GM19240 (cell line): ENCODE measurements around the gene NRXN3.

Experiments used
- DNase-seq: peaks from one replicate; pipeline ENCODE4 v3.0.0; 2011; ENCODE audit warnings: low spot score; ENCODE audit not compliant: insufficient read length

The NRXN3 gene

DNA sequence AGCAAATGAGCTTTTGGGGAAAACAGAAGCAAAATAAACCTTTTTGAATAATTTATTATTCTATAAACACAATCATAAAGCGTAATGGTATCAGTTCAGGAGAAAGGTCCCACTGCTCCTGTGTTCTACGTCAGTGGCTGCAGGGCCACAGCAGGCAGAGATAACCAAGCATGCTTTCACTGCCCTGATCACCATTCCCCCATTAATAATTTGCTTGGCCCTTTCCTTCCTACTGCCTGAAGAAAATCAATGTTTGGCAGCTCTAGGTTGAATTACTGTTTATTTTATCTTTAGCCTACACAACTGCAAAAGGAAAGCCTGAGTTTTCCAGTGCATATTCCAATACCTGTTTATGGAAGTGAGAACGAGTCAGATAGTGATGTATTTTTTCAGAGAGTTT is 1671.3 kb downstream of the NRXN3 start:
- DNase-seq: no peak

DNA sequence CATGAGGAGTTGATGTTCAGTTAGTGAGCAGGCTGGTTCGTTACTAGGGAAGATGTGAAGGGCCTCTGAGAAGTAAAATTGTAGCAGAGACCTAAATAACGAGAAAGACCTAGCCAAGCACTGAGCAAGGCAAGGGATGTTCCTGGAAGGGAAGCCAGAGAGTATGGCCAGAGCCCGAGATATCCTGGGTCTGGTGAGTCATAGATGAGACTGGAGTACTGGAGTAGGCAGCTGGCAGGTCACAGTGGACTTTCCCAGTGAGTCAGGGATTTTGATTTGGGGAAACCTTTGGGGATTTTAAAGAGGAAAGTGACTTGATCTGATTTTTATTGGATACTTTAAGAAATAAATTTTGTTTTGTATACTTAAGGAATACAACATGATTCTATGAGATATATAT is 1672.1 kb downstream of the NRXN3 start:
- DNase-seq: no peak

DNA sequence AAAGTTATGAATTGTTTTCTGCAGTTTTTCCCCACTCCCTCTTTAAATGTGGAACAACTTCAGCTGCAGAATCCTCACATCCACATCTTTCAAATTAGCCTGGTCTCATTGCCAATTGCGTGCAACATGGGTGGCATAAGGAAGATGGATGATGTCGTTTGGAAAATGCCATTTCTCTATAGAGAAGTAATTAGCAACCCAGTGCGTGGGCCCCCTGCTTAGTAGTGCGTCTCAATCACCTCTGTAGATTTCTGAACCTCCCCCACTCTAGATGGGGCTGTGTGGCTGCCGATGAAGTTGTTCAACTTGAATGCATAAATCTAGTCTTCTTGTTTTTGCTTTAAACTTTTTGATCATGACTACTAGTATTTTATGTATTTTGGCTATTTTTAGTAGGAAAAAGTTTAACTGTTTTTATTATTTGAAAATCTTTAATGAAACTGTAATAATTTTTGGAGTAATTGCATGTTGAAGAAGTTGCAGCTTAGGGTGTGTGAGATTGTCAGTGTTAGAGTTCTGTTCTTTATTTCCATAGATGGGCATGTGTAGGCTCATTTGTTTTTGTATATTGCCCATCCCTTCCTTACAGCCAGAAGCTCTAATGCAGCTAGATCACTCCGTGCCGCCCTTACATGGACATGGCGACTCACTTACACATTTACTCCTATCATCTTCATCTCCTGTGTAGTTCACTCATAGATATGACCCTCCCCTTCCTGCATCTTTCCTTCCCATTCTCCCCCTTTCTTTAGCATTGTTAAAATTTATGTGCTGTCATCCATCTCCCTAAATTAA is 1683.0 kb downstream of the NRXN3 start:
- DNase-seq: no peak

DNA sequence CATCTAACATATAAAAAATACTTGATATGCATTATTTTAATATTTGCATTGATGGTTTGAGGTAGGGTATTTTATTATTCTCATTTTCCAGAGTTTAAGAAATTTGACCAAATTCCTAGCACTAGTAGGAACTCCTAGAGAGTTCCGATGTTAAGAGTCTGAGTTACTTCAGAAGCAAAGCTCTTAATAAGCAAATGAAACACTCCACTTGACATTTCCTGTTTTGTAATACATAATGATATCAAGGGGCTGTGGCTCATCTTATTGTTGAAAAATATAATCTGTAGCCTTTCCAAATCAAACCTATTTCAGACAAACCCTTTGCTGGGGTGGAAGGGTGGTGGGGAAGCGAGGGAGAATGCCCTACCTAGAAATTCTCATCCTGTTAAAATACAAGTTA is 1685.6 kb downstream of the NRXN3 start:
- no peak for DNase-seq

DNA sequence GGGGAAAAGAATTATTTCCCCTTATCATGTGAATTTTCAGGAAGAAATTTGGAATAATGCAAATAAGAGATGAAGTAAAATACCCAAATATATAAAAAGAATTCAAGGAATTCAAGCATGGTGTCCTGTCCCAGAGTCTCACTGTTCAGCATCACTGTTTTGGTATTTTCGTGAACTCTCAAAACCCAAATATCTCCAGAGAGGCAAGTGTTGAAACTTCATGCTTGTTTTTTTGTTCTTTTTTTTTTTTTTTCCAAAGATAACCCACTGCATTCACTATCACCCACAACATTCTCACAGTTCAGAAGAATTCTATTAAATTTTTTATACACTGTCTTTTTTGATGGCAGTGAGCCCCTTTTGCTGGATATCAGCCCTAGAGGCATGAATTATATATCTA is 1686.2 kb downstream of the NRXN3 start:
- DNase-seq: no peak

DNA sequence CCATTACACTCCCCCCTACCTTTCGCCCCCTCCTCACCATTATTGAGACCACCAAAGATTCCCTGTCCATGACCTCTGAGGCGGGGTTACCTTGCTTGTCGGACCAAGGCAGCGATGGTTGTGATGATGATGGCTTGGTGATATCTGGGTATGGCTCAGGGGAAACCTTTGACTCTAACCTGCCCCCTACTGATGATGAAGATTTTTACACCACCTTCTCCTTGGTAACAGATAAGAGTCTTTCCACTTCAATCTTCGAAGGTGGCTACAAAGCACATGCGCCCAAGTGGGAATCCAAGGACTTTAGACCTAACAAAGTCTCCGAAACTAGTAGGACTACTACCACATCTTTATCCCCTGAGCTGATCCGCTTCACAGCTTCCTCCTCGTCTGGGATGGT is 1690.9 kb downstream of the NRXN3 start:
- DNase-seq: no peak

DNA sequence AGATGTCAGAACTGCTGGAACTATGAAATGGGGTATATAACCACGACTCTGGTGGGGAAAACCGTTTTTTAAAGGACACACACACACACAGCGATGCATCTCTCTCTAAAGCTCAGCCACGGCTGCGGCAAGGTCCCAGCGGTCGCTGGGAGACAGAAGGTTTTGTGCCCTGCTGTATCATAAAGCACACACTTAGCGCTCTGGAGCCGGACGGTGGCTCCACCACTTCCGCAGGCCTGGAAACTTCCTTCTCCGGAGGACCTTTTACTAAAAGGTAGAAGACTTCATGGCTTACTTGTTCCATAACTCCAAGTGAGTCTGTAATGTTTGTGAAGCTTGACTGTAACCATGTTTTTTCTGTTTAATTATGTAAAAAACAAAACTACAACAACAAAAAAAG is 1691.9 kb downstream of the NRXN3 start:
- no peak for DNase-seq

DNA sequence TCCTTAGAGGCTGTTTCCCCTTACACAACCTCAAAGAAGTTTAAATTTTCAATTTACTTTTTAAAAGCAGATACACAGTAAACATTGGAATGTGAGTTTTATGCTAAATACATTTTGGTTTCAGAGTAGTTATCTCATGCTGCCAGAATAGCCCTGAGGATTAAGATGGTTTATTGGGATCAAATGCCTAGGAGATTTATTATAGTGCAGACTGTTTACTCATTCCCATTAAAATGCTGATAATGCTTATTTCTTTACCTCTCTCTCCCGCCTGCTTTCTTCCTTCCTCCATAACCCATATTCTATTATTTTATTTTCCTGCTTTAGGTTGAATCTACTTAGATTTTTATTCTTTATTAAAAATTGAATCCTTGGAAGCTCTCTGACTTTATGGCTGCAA is 1701.0 kb downstream of the NRXN3 start:
- DNase-seq: no peak

DNA sequence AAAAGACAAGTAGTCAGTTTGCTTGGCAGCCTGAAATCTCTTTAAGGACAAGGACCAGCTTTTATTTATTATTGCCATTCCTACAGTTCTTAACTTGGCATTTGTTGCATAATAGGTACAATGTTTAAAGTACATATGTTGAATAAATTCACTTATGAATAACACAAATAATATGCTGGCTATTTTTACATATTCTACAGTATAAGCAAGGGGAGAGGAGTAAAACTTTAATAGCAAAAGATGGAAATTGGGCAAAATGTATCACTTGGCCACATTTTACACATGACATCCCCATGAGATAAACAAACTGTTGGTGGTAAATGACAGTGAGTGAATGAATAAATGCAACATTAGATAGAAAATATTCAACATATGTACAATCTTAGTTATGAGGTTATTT is 1708.1 kb downstream of the NRXN3 start:
- DNase-seq: no peak

DNA sequence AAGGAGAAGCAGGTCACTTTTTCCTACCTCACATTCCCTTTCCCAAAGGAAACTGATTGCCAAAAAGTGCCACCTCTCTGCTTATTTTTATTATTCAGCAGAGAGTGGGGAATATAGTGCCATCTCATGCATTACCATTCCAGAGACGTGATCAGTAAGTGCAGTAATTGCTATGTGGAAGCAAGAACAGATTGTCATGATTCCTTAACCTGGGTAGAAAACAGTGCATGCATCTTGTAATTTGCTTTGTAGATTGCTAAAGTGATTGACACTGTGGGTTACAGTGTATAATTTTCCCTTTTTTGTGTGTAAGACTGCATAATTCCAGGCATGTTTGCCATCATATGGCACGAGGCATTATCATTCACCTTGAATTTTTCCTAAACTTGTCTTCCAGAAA is 1708.6 kb downstream of the NRXN3 start:
- no peak for DNase-seq

DNA sequence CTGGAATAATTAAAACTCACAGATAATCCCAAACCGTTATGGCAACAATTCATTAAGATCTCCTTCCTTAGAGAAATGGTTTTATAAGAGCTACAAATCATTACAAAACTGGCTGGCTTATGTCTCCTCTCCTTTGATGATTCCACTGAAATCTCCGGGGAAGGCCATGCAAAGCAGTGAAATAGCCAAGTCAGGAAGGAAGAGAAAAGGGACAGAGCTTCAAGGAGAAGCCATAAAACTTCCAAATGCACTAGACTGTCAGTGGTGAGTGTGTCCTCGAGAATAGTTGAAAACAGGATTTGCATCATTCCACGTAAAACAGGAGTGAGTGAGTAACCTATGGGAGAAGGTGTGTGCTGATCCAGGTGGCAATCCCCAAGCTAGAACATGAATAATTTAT is 1711.1 kb downstream of the NRXN3 start:
- no peak for DNase-seq

DNA sequence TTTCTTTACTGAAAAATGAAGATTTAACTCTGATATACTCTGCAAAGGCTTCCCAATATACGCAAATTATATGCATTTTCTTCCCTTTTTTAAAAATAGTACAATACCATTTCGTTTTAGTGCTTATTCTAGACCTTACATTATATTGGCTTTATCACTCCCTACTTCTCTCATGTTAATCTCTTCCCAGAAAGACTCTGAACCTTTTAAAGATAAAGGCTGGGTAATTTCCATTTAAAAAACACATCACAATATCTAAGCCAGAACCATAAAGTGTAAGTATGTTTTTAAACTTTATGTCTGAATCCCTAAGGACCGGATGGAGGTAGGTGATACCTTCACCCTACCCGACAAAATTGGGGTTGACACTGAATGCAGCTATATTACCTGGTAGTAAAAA is 1720.4 kb downstream of the NRXN3 start:
- DNase-seq: no peak

DNA sequence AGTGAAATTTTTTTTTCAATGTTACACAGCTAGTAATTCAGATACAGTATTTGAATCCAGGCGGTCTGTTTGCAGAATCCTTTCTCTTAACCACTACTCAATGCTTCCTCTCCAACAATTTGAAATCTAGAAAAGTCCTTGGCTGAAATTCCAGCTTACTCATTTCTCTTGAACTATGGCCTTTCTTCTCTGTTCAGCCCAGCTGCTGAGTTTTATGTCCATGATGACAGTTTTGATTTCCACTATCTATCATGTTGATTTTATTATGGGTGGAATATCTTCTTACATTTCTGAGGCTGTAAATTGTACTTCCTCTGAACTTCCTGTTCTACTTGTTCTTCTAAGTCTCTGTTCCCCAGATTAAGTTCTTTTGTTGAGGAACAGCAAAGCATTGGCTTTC is 1725.8 kb downstream of the NRXN3 start:
- no peak for DNase-seq

DNA sequence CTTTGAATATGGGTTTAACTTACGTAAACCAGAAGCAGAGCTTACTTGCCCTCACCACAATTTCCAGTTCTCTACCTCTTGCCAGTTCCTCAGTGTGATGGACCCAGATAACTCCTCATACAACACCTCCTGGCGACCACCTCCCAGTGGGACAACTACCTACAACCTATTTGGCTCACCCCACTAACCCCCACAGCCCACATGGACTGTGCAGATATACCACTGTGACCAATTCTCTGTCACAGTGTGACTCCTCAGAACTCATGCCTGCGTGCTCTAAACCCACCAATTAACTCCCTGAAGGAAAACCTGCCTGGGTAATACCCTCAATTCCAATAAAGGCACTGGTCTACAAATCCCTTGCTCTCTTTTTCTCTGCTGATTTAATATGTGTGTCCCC is 1729.4 kb downstream of the NRXN3 start:
- no peak for DNase-seq

DNA sequence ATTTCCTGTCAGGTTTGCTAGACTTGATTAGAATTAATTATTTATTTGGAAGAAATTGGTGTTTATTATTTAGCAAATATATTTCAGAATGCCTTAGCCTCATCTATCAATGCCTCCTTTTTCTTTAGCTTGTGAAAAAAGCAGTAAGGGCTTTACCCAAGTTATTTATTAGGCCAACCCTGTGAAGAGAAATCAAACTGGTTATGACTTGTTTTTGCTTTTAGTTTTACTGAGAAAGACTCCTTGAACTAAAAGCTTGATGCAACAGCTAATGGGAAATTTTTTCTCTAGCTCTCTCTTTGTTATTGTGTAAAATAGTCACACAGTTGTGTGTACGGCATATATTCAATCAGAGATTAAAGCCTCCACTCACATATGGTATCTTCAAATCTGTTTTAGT is 1734.3 kb downstream of the NRXN3 start:
- no peak for DNase-seq

DNA sequence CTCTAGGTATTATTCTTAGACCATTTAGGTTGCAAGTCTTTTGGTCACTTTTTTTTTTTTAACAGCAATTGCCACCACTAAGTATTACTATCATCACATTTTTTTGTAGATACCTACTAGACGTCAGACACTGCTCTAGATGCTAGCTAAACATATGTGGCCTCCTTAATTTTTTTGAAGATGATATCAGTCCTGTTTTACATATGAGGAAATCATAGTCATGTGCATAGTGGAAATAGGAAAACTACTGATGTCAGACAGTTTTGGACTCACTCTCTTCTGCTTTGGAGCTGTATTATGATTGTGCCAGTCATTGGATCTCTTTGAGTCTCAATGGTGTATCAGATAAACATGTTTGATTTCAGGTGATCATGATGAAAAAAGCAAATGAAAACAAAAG is 1736.8 kb downstream of the NRXN3 start:
- DNase-seq: no peak

DNA sequence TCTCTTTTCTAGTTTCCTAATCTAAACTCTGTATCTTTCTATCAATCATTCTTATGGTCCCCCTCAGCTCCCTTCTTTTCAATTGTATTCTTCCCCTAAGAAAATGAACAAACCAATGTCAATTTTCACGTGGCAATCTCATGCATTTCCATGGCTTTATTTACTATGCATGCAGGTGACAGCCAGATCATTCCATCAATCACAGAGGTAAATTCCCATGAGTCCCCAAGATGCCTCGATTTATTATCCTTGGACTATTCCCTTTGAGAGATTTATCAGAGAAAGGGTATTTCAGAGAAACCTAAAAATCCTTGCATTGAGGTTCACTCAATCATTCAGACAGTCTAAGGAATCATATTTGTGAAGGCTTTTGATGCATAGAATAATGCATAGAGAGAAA is 1739.9 kb downstream of the NRXN3 start:
- DNase-seq: no peak

DNA sequence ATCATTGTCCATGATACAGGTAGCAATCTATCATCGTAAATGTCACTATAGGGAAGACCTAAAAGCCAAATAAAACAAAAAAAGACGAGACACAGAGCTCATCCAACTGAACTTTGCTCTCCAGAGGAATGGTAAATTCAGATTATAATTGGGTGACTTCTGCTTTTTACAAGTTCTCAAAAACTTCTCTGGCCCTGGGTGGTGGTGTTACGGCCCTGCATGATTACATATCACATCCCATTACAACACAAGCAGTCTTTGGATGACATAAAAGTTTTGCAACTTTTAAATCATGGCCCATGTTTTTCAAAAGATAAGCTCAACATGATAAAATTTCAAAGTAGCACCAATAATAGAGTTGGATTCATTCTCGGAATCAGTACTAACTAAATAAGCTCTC is 1741.6 kb downstream of the NRXN3 start:
- DNase-seq: no peak

DNA sequence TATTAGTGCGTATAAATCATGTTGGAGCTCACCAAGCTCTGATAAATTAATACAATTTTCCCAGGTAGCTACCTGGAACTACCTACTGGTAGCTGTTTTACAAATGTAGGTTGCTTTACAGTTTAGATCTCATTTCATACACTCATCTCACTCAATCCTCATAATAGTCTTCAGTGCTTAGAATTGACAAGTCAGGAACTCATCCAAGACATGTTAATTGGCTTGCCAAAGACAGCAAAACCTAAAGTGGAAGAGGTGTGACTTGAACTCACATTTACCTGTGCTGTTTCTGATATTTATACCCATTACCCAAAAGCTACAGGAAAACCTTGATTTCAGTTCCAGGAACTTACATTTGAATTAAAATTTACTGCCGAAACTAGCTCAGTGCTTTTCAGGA is 1744.4 kb downstream of the NRXN3 start:
- DNase-seq: no peak

DNA sequence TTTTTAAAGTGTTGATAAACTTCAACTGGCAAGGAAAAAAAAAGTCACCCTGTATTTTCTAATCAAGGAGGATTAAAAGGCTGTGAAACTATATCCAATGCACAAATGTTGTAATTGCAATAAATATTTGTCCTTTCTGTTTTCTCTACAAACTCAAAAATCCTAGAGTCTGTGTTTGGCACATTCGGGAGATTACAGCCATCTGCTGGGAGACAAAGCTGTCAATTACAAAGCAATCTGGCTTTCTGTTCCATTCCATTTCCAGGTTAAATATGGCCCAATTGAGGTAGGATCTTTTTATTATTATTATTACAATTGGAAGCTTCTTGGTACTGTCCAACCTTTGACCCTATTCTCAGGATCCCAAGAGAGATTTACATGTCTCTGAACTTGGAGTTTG is 1745.2 kb downstream of the NRXN3 start:
- DNase-seq: no peak

DNA sequence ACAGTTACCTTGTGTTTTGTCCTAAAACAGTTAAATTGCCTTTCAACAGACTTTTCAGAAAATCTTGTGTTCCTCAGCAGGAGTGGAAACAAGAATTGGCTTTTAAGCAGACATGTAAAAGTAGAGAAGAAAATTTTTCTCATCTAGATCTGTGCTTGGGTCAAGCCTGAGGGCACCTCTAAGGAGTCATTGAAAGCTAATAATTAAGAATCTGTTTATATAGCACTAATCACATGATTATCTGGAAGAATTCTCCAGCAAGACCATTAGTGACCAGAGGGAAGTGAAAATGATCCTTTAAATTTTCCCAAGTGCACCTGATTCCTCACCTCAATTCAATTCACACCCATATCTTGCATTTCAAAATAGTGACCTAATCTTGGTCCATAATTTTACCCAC is 1746.1 kb downstream of the NRXN3 start:
- DNase-seq: no peak

DNA sequence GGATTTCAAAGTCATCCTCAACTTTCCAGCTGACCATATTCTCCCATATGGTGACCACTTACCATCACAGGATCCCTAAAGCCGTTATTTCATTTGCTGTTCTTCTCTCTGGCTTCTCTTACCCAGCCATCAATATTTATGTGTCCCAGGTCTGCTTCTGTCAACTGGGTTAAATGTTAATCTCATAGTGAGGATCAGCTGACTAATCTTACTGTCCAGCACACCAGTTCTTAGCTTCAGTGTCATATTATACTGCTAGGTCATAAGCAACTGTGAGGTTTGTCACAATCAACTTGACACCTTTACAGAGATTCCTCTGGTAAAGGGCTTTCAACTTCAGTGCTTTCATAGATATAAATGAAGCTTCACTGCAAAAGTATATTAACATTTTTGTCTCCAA is 1746.7 kb downstream of the NRXN3 start:
- no peak for DNase-seq
